ENCODE measurements around the gene SPATA6L. TPM values are rescaled to one million over a fixed set of nuclear protein-coding genes. Genes with fewer than 3 reads are reported as not detected.
A peak's percentile ranks its signal among the peaks of the same experiment; 100 is the strongest.

The SPATA6L gene
- total RNA-seq, 4 donors from 2014 or later = 14.3 to 21.0 (median 16.9) TPM

DNA sequence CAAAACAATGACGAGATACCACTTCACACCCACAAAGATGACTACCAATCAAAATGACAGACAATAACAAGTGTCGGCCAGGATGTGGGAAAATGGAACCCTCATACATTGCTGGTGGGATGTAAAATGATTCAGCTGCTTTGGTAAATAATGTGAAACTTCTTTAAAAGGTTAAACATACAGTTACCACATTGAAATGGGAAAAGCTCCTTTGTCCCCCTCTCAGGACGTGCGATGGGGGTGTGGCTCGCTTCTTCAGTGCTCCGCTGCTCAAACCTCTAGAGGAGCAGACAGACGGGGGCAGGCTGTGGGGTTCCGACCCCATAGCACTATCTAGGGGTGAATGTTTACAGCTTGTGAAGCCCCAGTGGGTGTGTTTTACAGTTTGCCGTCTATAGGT is 12.2 kb downstream of the SPATA6L start:
- no peak for DNase-seq
- TF ChIP-seq, protein P1, sequence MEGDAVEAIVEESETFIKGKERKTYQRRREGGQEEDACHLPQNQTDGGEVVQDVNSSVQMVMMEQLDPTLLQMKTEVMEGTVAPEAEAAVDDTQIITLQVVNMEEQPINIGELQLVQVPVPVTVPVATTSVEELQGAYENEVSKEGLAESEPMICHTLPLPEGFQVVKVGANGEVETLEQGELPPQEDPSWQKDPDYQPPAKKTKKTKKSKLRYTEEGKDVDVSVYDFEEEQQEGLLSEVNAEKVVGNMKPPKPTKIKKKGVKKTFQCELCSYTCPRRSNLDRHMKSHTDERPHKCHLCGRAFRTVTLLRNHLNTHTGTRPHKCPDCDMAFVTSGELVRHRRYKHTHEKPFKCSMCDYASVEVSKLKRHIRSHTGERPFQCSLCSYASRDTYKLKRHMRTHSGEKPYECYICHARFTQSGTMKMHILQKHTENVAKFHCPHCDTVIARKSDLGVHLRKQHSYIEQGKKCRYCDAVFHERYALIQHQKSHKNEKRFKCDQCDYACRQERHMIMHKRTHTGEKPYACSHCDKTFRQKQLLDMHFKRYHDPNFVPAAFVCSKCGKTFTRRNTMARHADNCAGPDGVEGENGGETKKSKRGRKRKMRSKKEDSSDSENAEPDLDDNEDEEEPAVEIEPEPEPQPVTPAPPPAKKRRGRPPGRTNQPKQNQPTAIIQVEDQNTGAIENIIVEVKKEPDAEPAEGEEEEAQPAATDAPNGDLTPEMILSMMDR (IDR thresholded peaks at IDR 0.05) = no peak
- TF ChIP-seq POLR2A (IDR thresholded peaks at IDR 0.05) = no peak
- 91 to 93% methylated on average over 9 of the region's 9 CpGs for WGBS, 2 donors
- no peak overlapping the region for H3K4me3 ChIP-seq (replicated peaks in 1 of 3)
- intact Hi-C loops (cut with DNase I) = no loop called here
- H3K27ac ChIP-seq = no peak overlapping the region
- no peaks in the 10 kb centered on the region for H3K9me3 ChIP-seq
- H3K36me3 ChIP-seq = no peaks in the 10 kb centered on the region
- peaks cover 0 to 10% of the 10 kb centered on the region in 2 donors for H3K4me1 ChIP-seq
- no peaks in the 10 kb centered on the region for H3K27me3 ChIP-seq

- intact Hi-C loops (cut with DNase I) = loop anchor here (10.0 kb wide), 1 partner anchor 258 kb away; no protein-coding TSS in a partner anchor
- no peak for TF ChIP-seq POLR2A (IDR thresholded peaks at IDR 0.05)
- TF ChIP-seq, protein P1 (IDR thresholded peaks at IDR 0.05) = no peak
- peak; percentile 58 to 62 for DNase-seq
- no peaks in the 10 kb centered on the region for H3K36me3 ChIP-seq
- H3K27ac ChIP-seq = peak overlapping the region in 1 of 3 donors; percentile 11
- H3K4me3 ChIP-seq (replicated peaks in 1 of 3) = no peak overlapping the region
- H3K4me1 ChIP-seq = peaks cover 0 to 5% of the 10 kb centered on the region in 2 donors
- H3K27me3 ChIP-seq = no peaks in the 10 kb centered on the region
- no peaks in the 10 kb centered on the region for H3K9me3 ChIP-seq
- WGBS, 2 donors = 39 to 41% methylated on average over 2 of the region's 2 CpGs
Measured at GRCh38 chr9:4642351-4642750, 23.9 kb downstream of the SPATA6L start.

GRCh38 chr9:4640027-4640426 is 26.3 kb downstream of the SPATA6L start:
- TF ChIP-seq, protein P1 (IDR thresholded peaks at IDR 0.05) = peak; percentile 22 to 72 (median 58)
- no peak for TF ChIP-seq POLR2A (IDR thresholded peaks at IDR 0.05)
- no peak overlapping the region for H3K4me3 ChIP-seq (replicated peaks in 1 of 3)
- no peaks in the 10 kb centered on the region for H3K9me3 ChIP-seq
- 69 to 71% methylated on average over 2 of the region's 2 CpGs for WGBS, 2 donors
- peak; percentile 58 to 59 for DNase-seq
- H3K27me3 ChIP-seq = no peaks in the 10 kb centered on the region
- no peaks in the 10 kb centered on the region for H3K36me3 ChIP-seq
- intact Hi-C loops (cut with DNase I) = loop anchor here (10.0 kb wide), 1 partner anchor 255 kb away; no protein-coding TSS in a partner anchor
- H3K4me1 ChIP-seq = peaks cover 0 to 5% of the 10 kb centered on the region in 2 donors
- no peak overlapping the region for H3K27ac ChIP-seq

GRCh38 chr9:4639420-4639819 is 26.9 kb downstream of the SPATA6L start:
- TF ChIP-seq POLR2A (IDR thresholded peaks at IDR 0.05) = no peak
- TF ChIP-seq, protein P1 (IDR thresholded peaks at IDR 0.05) = no peak
- Histone ChIP-seq H3K9me3 (no peaks in the 10 kb centered on the region), H3K4me3 (replicated peaks in 1 of 3) (no peak overlapping the region), H3K36me3 (no peaks in the 10 kb centered on the region), H3K27me3 (no peaks in the 10 kb centered on the region), H3K4me1 (peaks cover 0 to 5% of the 10 kb centered on the region in 2 donors), H3K27ac (no peak overlapping the region)
- DNase-seq = no peak
- 63 to 66% methylated on average over 2 of the region's 2 CpGs for WGBS, 2 donors
- intact Hi-C loops (cut with DNase I) = no loop called here

- 93% methylated on average over 3 of the region's 3 CpGs for WGBS, 2 donors
- Histone ChIP-seq H3K4me3 (replicated peaks in 1 of 3) (no peak overlapping the region), H3K27ac (no peak overlapping the region), H3K4me1 (peaks cover 0 to 5% of the 10 kb centered on the region in 2 donors), H3K27me3 (no peaks in the 10 kb centered on the region), H3K36me3 (no peaks in the 10 kb centered on the region), H3K9me3 (no peaks in the 10 kb centered on the region)
- DNase-seq = no peak
- intact Hi-C loops (cut with DNase I) = no loop called here
- TF ChIP-seq, protein P1 (IDR thresholded peaks at IDR 0.05) = no peak
- TF ChIP-seq POLR2A (IDR thresholded peaks at IDR 0.05) = no peak
Measured at GRCh38 chr9:4638968-4639367, 27.3 kb downstream of the SPATA6L start.

All from thyroid gland (tissue), 4 donors.